Measurements from ENCODE around the gene RIC8A. TPM values are rescaled to one million over a fixed set of nuclear protein-coding genes. Genes with fewer than 3 reads are reported as not detected.
A peak's percentile ranks its signal among the peaks of the same experiment; 100 is the strongest.

RIC8A gene
- polyA plus RNA-seq, 1 donor from 2014 or later: 128 TPM

DNA sequence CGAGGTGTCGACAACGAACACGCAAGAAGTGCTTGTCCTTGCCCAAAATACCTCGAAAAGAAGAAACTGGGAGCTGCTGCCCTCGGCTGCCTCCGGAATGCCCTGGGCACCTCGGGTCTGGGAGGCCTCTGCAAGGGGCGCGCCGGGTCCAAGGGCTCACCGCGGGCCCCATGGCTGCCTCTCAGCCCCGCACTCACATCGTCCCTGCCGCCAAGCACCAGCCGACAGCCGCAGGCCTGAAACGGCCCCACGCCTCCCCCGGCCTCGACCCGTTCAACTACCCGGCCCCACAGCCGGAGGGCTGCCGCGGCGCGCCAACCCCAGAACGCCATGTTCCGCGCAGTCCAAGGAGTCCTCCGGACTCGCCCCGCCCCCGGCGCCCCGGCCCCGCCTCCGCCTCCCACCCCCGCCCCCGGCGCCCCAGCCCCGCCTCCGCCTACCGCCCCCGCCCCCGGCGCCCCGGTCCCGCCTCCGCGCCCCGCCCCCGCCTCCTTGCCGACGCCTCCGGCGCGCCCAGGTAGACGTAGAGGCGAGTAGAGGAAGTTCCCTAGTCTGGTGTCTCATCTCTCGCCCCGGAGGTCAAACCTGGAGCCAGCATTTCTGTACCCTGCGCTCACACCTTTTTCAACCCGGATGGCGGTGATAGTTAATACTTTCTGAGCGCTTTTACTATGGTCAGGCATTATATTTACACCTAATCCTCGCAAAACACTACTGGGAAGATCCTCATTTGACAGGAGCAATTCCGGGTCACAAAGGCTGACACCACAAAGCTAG lies 28.7 kb downstream of the RIC8A start, which contains the start of gene SIRT3:
Gene SIRT3 (minus strand): TSS at position 346 of the 777 bp plus-strand sequence. CDS start 14 bp downstream, at position 332.
- Histone ChIP-seq H3K27ac (ENCODE audit: low read length) (peak within 1 kb of the TSS; percentile 88), H3K9me2 (ENCODE audit: insufficient read depth, low read length) (no peaks in the 10 kb centered on the region), H3K9ac (ENCODE audit: low read length) (peak within 1 kb of the TSS; percentile 93), H3F3A (ENCODE audit: insufficient read depth, low read length, poor library complexity, severe bottlenecking) (no peaks in the 10 kb centered on the region), H3K36me3 (ENCODE audit: insufficient read depth, low read length) (no peaks in the 10 kb centered on the region), H3K4me2 (ENCODE audit: low read length) (peak within 1 kb of the TSS; percentile 100), H4K20me1 (ENCODE audit: insufficient read depth) (no peaks in the 10 kb centered on the region), H3K9me3 (ENCODE audit: low read length) (no peaks in the 10 kb centered on the region), H3K27me3 (ENCODE audit: insufficient read depth, low read depth, low read length) (no peaks in the 10 kb centered on the region), H2AFZ (ENCODE audit: low read depth, low read length) (peak within 1 kb of the TSS; percentile 78), H3K4me3 (ENCODE audit: low read length) (peak within 1 kb of the TSS; percentile 94), H3K79me2 (replicated peaks; ENCODE audit: insufficient read depth, low read length) (peaks cover 27% of the 10 kb centered on the region)
- TF ChIP-seq EZH2 (IDR thresholded peaks at IDR 0.05; ENCODE audit: borderline replicate concordance, insufficient read depth, low read length, poor library complexity, severe bottlenecking) (no peak), EP300 (conservative IDR thresholded peaks at IDR 0.05; ENCODE audit: poor library complexity, severe bottlenecking) (no peak), TAF1 (IDR thresholded peaks at IDR 0.05; ENCODE audit: low read depth) (peak; percentile 75), RAD21 (conservative IDR thresholded peaks at IDR 0.05) (no peak), POLR2AphosphoS5 (IDR thresholded peaks at IDR 0.05) (peak; percentile 74), SMC3 (conservative IDR thresholded peaks at IDR 0.05; ENCODE audit: poor library complexity) (peak; percentile 3), MXI1 (conservative IDR thresholded peaks at IDR 0.05; ENCODE audit: poor library complexity, severe bottlenecking) (peak; percentile 78)
- TF ChIP-seq, protein P1, sequence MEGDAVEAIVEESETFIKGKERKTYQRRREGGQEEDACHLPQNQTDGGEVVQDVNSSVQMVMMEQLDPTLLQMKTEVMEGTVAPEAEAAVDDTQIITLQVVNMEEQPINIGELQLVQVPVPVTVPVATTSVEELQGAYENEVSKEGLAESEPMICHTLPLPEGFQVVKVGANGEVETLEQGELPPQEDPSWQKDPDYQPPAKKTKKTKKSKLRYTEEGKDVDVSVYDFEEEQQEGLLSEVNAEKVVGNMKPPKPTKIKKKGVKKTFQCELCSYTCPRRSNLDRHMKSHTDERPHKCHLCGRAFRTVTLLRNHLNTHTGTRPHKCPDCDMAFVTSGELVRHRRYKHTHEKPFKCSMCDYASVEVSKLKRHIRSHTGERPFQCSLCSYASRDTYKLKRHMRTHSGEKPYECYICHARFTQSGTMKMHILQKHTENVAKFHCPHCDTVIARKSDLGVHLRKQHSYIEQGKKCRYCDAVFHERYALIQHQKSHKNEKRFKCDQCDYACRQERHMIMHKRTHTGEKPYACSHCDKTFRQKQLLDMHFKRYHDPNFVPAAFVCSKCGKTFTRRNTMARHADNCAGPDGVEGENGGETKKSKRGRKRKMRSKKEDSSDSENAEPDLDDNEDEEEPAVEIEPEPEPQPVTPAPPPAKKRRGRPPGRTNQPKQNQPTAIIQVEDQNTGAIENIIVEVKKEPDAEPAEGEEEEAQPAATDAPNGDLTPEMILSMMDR (IDR thresholded peaks at IDR 0.05; ENCODE audit: poor library complexity, severe bottlenecking): peak; percentile 57
- TF ChIP-seq, protein P2, sequence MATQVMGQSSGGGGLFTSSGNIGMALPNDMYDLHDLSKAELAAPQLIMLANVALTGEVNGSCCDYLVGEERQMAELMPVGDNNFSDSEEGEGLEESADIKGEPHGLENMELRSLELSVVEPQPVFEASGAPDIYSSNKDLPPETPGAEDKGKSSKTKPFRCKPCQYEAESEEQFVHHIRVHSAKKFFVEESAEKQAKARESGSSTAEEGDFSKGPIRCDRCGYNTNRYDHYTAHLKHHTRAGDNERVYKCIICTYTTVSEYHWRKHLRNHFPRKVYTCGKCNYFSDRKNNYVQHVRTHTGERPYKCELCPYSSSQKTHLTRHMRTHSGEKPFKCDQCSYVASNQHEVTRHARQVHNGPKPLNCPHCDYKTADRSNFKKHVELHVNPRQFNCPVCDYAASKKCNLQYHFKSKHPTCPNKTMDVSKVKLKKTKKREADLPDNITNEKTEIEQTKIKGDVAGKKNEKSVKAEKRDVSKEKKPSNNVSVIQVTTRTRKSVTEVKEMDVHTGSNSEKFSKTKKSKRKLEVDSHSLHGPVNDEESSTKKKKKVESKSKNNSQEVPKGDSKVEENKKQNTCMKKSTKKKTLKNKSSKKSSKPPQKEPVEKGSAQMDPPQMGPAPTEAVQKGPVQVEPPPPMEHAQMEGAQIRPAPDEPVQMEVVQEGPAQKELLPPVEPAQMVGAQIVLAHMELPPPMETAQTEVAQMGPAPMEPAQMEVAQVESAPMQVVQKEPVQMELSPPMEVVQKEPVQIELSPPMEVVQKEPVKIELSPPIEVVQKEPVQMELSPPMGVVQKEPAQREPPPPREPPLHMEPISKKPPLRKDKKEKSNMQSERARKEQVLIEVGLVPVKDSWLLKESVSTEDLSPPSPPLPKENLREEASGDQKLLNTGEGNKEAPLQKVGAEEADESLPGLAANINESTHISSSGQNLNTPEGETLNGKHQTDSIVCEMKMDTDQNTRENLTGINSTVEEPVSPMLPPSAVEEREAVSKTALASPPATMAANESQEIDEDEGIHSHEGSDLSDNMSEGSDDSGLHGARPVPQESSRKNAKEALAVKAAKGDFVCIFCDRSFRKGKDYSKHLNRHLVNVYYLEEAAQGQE (IDR thresholded peaks at IDR 0.05; ENCODE audit: borderline replicate concordance): no peak

DNA sequence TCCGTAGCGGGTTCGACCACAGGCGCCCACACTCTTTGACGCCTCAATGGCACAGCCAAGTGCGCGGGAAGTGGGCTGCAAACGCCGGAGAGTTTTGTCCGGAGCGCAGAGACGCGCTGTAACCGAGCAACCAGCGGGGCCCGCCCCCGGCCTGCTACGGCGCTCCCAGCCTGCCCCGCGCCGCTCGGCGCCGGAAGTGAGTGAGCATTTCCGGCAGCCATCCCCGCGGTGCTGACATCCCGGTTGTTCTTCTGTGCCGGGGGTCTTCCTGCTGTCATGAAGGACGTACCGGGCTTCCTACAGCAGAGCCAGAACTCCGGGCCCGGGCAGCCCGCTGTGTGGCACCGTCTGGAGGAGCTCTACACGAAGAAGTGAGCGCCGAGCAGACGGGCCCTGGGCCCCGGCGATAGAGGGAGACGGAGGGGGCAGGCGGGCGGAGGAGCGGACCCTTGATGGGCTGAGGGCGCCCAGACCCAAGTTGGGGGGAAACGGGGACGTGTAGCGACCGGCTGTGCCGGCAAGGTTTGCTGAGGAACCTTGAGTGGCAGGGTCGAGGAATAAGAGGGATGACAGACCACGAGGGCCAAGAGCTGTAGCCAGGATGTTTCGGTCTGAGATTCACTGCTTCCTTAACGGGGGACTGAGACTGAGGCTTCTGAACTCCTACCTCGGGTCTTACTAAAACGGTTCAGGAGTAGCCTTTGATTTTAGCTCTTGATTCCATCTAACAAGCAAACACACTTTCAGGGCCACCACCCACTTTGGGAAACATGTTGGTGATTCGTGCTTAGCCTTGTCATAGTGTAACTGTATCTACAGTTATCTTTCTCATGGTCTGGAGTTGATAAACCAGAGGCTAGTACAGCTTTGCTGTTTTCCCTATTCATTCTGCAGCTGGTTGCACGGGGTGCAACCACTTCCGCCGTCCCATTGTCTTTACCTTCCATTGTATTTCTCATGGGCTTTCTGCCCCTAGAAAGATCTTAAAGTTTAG lies 29.6 kb downstream of the RIC8A start, which contains the start of gene PSMD13:
Gene PSMD13 (plus strand): TSS at position 203 of the 994 bp plus-strand sequence. CDS start 74 bp downstream, at position 277.
- no peaks in the 10 kb centered on the region for H3K9me2 ChIP-seq (ENCODE audit: insufficient read depth, low read length)
- no peaks in the 10 kb centered on the region for H4K20me1 ChIP-seq (ENCODE audit: insufficient read depth)
- no peaks in the 10 kb centered on the region for H3K27me3 ChIP-seq (ENCODE audit: insufficient read depth, low read depth, low read length)
- peak within 1 kb of the TSS; percentile 94 for H3K4me3 ChIP-seq (ENCODE audit: low read length)
- peak within 1 kb of the TSS; percentile 93 for H3K9ac ChIP-seq (ENCODE audit: low read length)
- H3K79me2 ChIP-seq (replicated peaks; ENCODE audit: insufficient read depth, low read length): peaks cover 30% of the 10 kb centered on the region
- H3K4me2 ChIP-seq (ENCODE audit: low read length): peak within 1 kb of the TSS; percentile 100
- TF ChIP-seq TAF1 (IDR thresholded peaks at IDR 0.05; ENCODE audit: low read depth): no peak
- TF ChIP-seq, protein P1 (IDR thresholded peaks at IDR 0.05; ENCODE audit: poor library complexity, severe bottlenecking): no peak
- TF ChIP-seq, protein P2 (IDR thresholded peaks at IDR 0.05; ENCODE audit: borderline replicate concordance): peak; percentile 59
- no peak for TF ChIP-seq EZH2 (IDR thresholded peaks at IDR 0.05; ENCODE audit: borderline replicate concordance, insufficient read depth, low read length, poor library complexity, severe bottlenecking)
- peak; percentile 54 for TF ChIP-seq EP300 (conservative IDR thresholded peaks at IDR 0.05; ENCODE audit: poor library complexity, severe bottlenecking)
- TF ChIP-seq MXI1 (conservative IDR thresholded peaks at IDR 0.05; ENCODE audit: poor library complexity, severe bottlenecking): peak; percentile 86
- TF ChIP-seq RAD21 (conservative IDR thresholded peaks at IDR 0.05): no peak
- TF ChIP-seq SMC3 (conservative IDR thresholded peaks at IDR 0.05; ENCODE audit: poor library complexity): peak; percentile 31
- TF ChIP-seq POLR2AphosphoS5 (IDR thresholded peaks at IDR 0.05): peak; percentile 94
- peak within 1 kb of the TSS; percentile 88 for H3K27ac ChIP-seq (ENCODE audit: low read length)
- no peaks in the 10 kb centered on the region for H3K9me3 ChIP-seq (ENCODE audit: low read length)
- no peaks in the 10 kb centered on the region for H3F3A ChIP-seq (ENCODE audit: insufficient read depth, low read length, poor library complexity, severe bottlenecking)
- H2AFZ ChIP-seq (ENCODE audit: low read depth, low read length): peak within 1 kb of the TSS; percentile 78
- no peaks in the 10 kb centered on the region for H3K36me3 ChIP-seq (ENCODE audit: insufficient read depth, low read length)
